Measurements from ENCODE around the gene EFCAB6. TPM values are rescaled to one million over a fixed set of nuclear protein-coding genes. Genes with fewer than 3 reads are reported as not detected.

The EFCAB6 gene
- total RNA-seq, 1 experiment from 2014 or later = 0.40 TPM

DNA sequence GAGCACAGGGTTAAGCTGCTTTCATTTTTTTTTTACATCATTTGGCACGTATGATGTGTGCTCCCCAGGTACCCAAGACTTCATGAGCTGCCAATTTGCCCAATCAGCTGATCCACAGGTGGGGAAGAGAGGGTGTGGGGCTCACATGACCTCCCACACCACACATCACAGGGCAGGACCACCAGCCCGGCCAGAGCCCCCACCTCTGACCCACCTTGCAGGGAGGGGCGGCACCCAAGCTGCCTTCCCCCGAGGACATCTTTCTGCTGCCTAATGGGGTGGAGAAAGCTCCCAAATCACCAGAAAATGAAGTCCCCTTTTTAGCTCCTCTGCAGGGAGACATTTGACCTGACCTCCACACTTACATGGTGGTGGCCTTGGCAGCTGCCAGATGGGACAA, 280.5 kb downstream of the EFCAB6 start:
- TF ChIP-seq, protein P1, sequence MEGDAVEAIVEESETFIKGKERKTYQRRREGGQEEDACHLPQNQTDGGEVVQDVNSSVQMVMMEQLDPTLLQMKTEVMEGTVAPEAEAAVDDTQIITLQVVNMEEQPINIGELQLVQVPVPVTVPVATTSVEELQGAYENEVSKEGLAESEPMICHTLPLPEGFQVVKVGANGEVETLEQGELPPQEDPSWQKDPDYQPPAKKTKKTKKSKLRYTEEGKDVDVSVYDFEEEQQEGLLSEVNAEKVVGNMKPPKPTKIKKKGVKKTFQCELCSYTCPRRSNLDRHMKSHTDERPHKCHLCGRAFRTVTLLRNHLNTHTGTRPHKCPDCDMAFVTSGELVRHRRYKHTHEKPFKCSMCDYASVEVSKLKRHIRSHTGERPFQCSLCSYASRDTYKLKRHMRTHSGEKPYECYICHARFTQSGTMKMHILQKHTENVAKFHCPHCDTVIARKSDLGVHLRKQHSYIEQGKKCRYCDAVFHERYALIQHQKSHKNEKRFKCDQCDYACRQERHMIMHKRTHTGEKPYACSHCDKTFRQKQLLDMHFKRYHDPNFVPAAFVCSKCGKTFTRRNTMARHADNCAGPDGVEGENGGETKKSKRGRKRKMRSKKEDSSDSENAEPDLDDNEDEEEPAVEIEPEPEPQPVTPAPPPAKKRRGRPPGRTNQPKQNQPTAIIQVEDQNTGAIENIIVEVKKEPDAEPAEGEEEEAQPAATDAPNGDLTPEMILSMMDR (IDR thresholded peaks at IDR 0.05; ENCODE audit: unreplicated experiment) = no peak
- intact Hi-C loops (cut with micrococcal nuclease) = no loop called here
- BruUV-seq (replicated peaks) = no TSS peak
- Mint-ChIP-seq H3K27ac (ENCODE audit: low read depth, unreplicated experiment) (no peak overlapping the region), H3K36me3 (ENCODE audit: insufficient read depth, unreplicated experiment) (peaks cover 6% of the 10 kb centered on the region), H3K4me1 (ENCODE audit: insufficient read depth, unreplicated experiment) (peaks cover 9% of the 10 kb centered on the region), H3K4me3 (ENCODE audit: unreplicated experiment) (no peak overlapping the region), H3K27me3 (ENCODE audit: insufficient read depth, unreplicated experiment) (no peaks in the 10 kb centered on the region), H3K9me3 (ENCODE audit: unreplicated experiment) (no peaks in the 10 kb centered on the region)
- ChIA-PET CTCF (interaction anchor here (0.6 kb wide), 1 partner anchor 1095 kb away, joined by 3 read pairs; no protein-coding TSS in a partner anchor), POLR2A (interaction anchor here (0.5 kb wide), 1 partner anchor 10 kb away, joined by 3 read pairs; no protein-coding TSS in a partner anchor)
- DNase-seq (ENCODE audit: unreplicated experiment) = no peak

DNA sequence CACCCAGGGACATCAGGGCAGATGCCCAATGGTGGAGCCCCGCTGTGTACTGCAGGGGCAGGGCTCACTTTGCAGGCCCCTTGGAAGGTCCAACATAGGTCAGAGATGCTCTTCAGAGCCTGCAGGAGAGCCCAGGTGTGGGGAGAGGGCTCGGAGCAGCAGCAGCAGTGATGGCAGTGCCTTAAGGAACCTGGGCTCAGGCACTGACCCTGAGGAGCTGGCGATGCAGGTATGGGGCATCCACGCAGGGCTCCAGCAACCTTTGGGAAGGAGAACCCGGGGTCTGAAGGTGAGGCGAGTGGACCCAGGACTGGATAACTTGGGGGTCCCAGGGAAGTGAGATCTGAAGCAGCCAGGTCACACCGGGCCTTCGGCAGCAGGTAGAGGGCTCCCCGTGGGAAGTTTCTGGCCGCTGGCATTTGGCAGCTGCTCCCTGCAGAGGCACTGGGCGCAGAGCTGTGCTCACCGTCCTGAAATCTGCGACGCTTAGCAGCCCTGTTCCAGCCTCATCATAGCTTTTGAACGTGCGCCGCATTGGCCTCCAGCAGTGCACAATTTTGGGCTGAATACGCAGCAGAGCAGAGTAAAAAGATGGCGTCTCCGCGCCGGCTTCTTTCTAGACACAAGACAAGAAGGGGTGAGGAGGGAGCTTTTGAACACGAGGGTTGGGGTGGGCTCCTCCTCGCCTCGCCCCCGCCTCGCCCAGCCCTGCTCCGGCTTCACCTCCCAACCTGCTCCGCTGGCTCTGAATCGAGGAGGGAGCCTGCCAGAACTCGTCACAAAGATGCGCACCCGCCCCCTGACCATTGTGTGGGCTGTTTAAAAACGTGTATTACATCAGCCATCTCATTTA, 281.5 kb downstream of the EFCAB6 start:
- H3K27ac Mint-ChIP-seq (ENCODE audit: low read depth, unreplicated experiment) = no peak overlapping the region
- no peaks in the 10 kb centered on the region for H3K9me3 Mint-ChIP-seq (ENCODE audit: unreplicated experiment)
- H3K4me3 Mint-ChIP-seq (ENCODE audit: unreplicated experiment) = no peak overlapping the region
- H3K27me3 Mint-ChIP-seq (ENCODE audit: insufficient read depth, unreplicated experiment) = no peaks in the 10 kb centered on the region
- no peak for DNase-seq (ENCODE audit: unreplicated experiment)
- ChIA-PET POLR2A (no interaction called here), CTCF (interaction anchor here (0.6 kb wide), 1 partner anchor 1096 kb away, joined by 3 read pairs; no protein-coding TSS in a partner anchor)
- H3K36me3 Mint-ChIP-seq (ENCODE audit: insufficient read depth, unreplicated experiment) = peaks cover 6% of the 10 kb centered on the region
- BruUV-seq (replicated peaks) = no TSS peak
- intact Hi-C loops (cut with micrococcal nuclease) = no loop called here
- H3K4me1 Mint-ChIP-seq (ENCODE audit: insufficient read depth, unreplicated experiment) = peaks cover 4% of the 10 kb centered on the region
- TF ChIP-seq, protein P1 (IDR thresholded peaks at IDR 0.05; ENCODE audit: unreplicated experiment) = no peak

DNA sequence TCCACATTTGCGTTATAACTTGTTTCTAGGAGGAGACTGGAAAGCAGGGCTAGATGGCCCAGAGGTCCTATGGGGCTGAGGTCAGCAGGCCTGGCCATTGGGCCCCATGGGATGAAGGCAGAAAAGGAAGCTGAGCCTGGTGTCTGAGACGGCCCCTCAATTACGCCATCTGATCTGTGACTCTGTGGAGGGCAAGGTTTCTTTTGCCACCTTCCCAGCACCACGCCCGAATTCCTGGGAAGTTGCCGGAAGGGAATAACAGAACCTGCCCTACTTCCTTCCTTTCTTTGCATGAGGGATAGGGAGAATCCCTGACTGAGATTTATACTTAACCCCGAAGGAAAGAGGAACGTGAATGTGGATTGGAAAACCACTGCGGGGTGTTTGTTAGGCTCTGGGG, 282.2 kb downstream of the EFCAB6 start:
- peaks cover 5% of the 10 kb centered on the region for H3K36me3 Mint-ChIP-seq (ENCODE audit: insufficient read depth, unreplicated experiment)
- no peaks in the 10 kb centered on the region for H3K9me3 Mint-ChIP-seq (ENCODE audit: unreplicated experiment)
- POLR2A ChIA-PET = interaction anchor here (0.7 kb wide), 1 partner anchor 70 kb away, joined by 3 read pairs; no protein-coding TSS in a partner anchor
- TF ChIP-seq, protein P1 (IDR thresholded peaks at IDR 0.05; ENCODE audit: unreplicated experiment) = no peak
- no peaks in the 10 kb centered on the region for H3K27me3 Mint-ChIP-seq (ENCODE audit: insufficient read depth, unreplicated experiment)
- DNase-seq (ENCODE audit: unreplicated experiment) = no peak
- H3K4me1 Mint-ChIP-seq (ENCODE audit: insufficient read depth, unreplicated experiment) = no peaks in the 10 kb centered on the region
- H3K27ac Mint-ChIP-seq (ENCODE audit: low read depth, unreplicated experiment) = no peak overlapping the region
- no peak overlapping the region for H3K4me3 Mint-ChIP-seq (ENCODE audit: unreplicated experiment)
- intact Hi-C loops (cut with micrococcal nuclease) = no loop called here
- CTCF ChIA-PET = no interaction called here
- no TSS peak for BruUV-seq (replicated peaks)

DNA sequence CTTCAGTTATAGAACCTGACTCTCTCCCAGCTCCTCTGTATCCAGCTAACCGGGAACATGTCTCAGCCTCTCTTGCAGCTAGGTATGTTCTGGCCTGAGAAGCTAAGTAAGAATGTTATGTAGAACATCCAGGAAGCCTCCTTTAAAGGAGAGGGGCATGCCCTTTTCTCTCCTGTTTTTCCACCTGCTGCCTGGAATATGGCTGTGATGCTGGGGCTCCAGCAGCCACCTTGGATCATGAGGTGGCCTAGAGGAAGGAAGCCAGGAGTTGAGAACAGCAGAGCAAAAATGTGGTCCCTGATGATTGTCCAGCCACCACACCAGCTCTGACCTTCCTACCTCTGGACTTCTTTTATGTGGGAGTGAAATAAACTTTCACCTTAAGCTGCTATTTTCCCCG, 282.6 kb downstream of the EFCAB6 start:
- no peaks in the 10 kb centered on the region for H3K9me3 Mint-ChIP-seq (ENCODE audit: unreplicated experiment)
- TF ChIP-seq, protein P1 (IDR thresholded peaks at IDR 0.05; ENCODE audit: unreplicated experiment) = no peak
- ChIA-PET POLR2A (interaction anchor here (0.7 kb wide), 1 partner anchor 69 kb away, joined by 3 read pairs; no protein-coding TSS in a partner anchor), CTCF (no interaction called here)
- H3K27ac Mint-ChIP-seq (ENCODE audit: low read depth, unreplicated experiment) = no peak overlapping the region
- no peaks in the 10 kb centered on the region for H3K27me3 Mint-ChIP-seq (ENCODE audit: insufficient read depth, unreplicated experiment)
- peaks cover under 1% of the 10 kb centered on the region for H3K36me3 Mint-ChIP-seq (ENCODE audit: insufficient read depth, unreplicated experiment)
- DNase-seq (ENCODE audit: unreplicated experiment) = no peak
- intact Hi-C loops (cut with micrococcal nuclease) = no loop called here
- no peak overlapping the region for H3K4me3 Mint-ChIP-seq (ENCODE audit: unreplicated experiment)
- BruUV-seq (replicated peaks) = no TSS peak
- H3K4me1 Mint-ChIP-seq (ENCODE audit: insufficient read depth, unreplicated experiment) = no peaks in the 10 kb centered on the region

Data from MCF 10A (cell line).